Sigmoid colon (tissue), 7 donors: ENCODE data around the gene ANKLE2. TPM values are rescaled to one million over a fixed set of nuclear protein-coding genes. Genes with fewer than 3 reads are reported as not detected.

Source experiments
- DNase-seq: peaks from one replicate; pipeline ENCODE4 v3.0.0-alpha.2; 2019
- H3K27ac ChIP-seq, 4 donors: fragments of 200-600 bp; sonication (generic); one replicate each; pipeline ENCODE4 v1.5.1; 2016 to 2019; ENCODE audit warnings: mild to moderate bottlenecking in 1 of 4
- H3K27me3 ChIP-seq, 3 donors: fragments of 200-600 bp; sonication (generic); one replicate each; pipeline ENCODE4 v1.5.1; 2019; ENCODE audit warnings: mild to moderate bottlenecking in 1 of 3
- H3K36me3 ChIP-seq, 4 donors: fragments of 200-600 bp; sonication (generic); one replicate each; pipeline ENCODE4 v1.5.1; 2016 to 2019
- H3K4me1 ChIP-seq, 4 donors: fragments of 200-600 bp; sonication (generic); one replicate each; pipeline ENCODE4 v1.5.1; 2017 to 2019
- H3K4me3 ChIP-seq, 4 donors: fragments of 200-600 bp; sonication (generic); one replicate each; pipeline ENCODE4 v1.5.1; 2017 to 2019; ENCODE audit warnings: mild to moderate bottlenecking in 2 of 4, moderate library complexity in 1 of 4
- H3K9me3 ChIP-seq, 4 donors: fragments of 200-600 bp in 3 of 4; sonication (generic) in 3 of 4; one replicate each; pipeline versions ENCODE4 v1.5.1 to v1.6.1; 2013 to 2019
- CTCF ChIP-seq, 4 experiments: fragments of 450-650 bp in 3 of 4; fragments of 200-600 bp in 1 of 4; IDR thresholded peaks; one replicate each; pipeline ENCODE4 v1.5.1; 2016 to 2019; ENCODE audit warnings: antibody characterized with exemption in 4 of 4, mild to moderate bottlenecking in 3 of 4, moderate library complexity in 2 of 4
- EP300 ChIP-seq, 4 donors: sonication (generic); formaldehyde crosslinking; IDR thresholded peaks; one replicate each; pipeline ENCODE4 v1.6.1; 2017; ENCODE audit warnings: antibody characterized with exemption in 4 of 4
- POLR2A ChIP-seq, 2 donors: fragments of 450-650 bp; IDR thresholded peaks; one replicate each; pipeline ENCODE4 v1.6.1; 2016; ENCODE audit warnings: antibody characterized with exemption in 2 of 2, mild to moderate bottlenecking in 2 of 2, moderate library complexity in 2 of 2
- POLR2AphosphoS5 ChIP-seq, 4 donors: sonication (generic); formaldehyde crosslinking; IDR thresholded peaks; one replicate each; pipeline ENCODE4 v1.6.1; 2017; ENCODE audit warnings: antibody characterized with exemption in 4 of 4
- whole genome bisulfite sequencing, 2 donors: extraction: QIAGEN DNeasy Blood & Tissue Kit; methylation state at CpG; one replicate each; pipeline ENCODE4 v1.1.7; 2013; 5-methylcytosine and 5-hydroxymethylcytosine counted together
- intact Hi-C: fragments of 100-400 bp; cut with DNase I; formaldehyde crosslinking; loops from one replicate; pipeline ENCODE4 v1.15.1; 2023
- polyA plus RNA-seq, 3 donors: library from polyadenylated mRNA; stranded (reverse); fragments of 200-250 nt; gene quantifications; one replicate each; pipeline ENCODE4 v1.2.3, GENCODE V29; 2013
- small RNA-seq, 3 donors: library from RNA; depleted of rRNA; stranded (forward); fragments of <200 nt; gene quantifications; one replicate each; pipeline ENCODE3, GENCODE V24; 2016
- total RNA-seq, 4 donors: library from RNA; depleted of rRNA; stranded (reverse); fragments of >200 nt; gene quantifications; one replicate each; pipeline ENCODE4 v1.1.0, GENCODE V29; 2016
- donor health status: healthy with polysubstance abuse.
- donor health status: Bipolar disorder and iron deficiency.
- donor health status: healthy.

ANKLE2 gene
- total and polyA plus RNA-seq, 7 donors, result 7.2 to 58.4 (median 35.9) TPM

GRCh38 chr12:132685400-132685799 lies 76.2 kb downstream of the ANKLE2 start:
- Histone ChIP-seq H3K4me1 (peaks cover 0 to 26% (median 15%) of the 10 kb centered on the region in 4 donors), H3K9me3 (no peaks in the 10 kb centered on the region), H3K36me3 (no peaks in the 10 kb centered on the region), H3K4me3 (no peak overlapping the region), H3K27me3 (no peaks in the 10 kb centered on the region), H3K27ac (no peak overlapping the region)
- DNase-seq, result no peak
- WGBS, 2 donors, result 71% methylated on average over 5 of the region's 5 CpGs
- TF ChIP-seq POLR2AphosphoS5 (IDR thresholded peaks at IDR 0.05) (no peak), EP300 (IDR thresholded peaks at IDR 0.05) (no peak), CTCF (IDR thresholded peaks at IDR 0.05) (no peak), POLR2A (IDR thresholded peaks at IDR 0.05) (no peak)
- intact Hi-C loops, result loop anchor here (10.0 kb wide), 1 partner anchor 219 kb away; no protein-coding TSS in a partner anchor

GRCh38 chr12:132677492-132677891 lies 84.1 kb downstream of the ANKLE2 start:
- Histone ChIP-seq H3K36me3 (peaks cover 3 to 71% (median 25%) of the 10 kb centered on the region in 4 donors), H3K4me3 (no peak overlapping the region), H3K4me1 (no peaks in the 10 kb centered on the region), H3K27me3 (no peaks in the 10 kb centered on the region), H3K9me3 (no peaks in the 10 kb centered on the region), H3K27ac (no peak overlapping the region)
- DNase-seq, result peak; percentile 17
- 83 to 90% methylated on average over 9 of the region's 9 CpGs for WGBS, 2 donors
- intact Hi-C loops, result no loop called here
- TF ChIP-seq POLR2AphosphoS5 (IDR thresholded peaks at IDR 0.05), result no peak
- no peak for TF ChIP-seq POLR2A (IDR thresholded peaks at IDR 0.05)
- no peak for TF ChIP-seq EP300 (IDR thresholded peaks at IDR 0.05)
- TF ChIP-seq CTCF (IDR thresholded peaks at IDR 0.05), result no peak

- Histone ChIP-seq H3K9me3 (no peaks in the 10 kb centered on the region), H3K27me3 (no peaks in the 10 kb centered on the region), H3K4me1 (no peaks in the 10 kb centered on the region), H3K4me3 (no peak overlapping the region), H3K36me3 (peaks cover 9 to 83% (median 28%) of the 10 kb centered on the region in 4 donors), H3K27ac (no peak overlapping the region)
- TF ChIP-seq POLR2AphosphoS5 (IDR thresholded peaks at IDR 0.05), result no peak
- no peak for TF ChIP-seq POLR2A (IDR thresholded peaks at IDR 0.05)
- TF ChIP-seq EP300 (IDR thresholded peaks at IDR 0.05), result no peak
- TF ChIP-seq CTCF (IDR thresholded peaks at IDR 0.05), result no peak
- peak; percentile 18 for DNase-seq
- 90 to 96% methylated on average over 14 of the region's 14 CpGs for WGBS, 2 donors
- intact Hi-C loops, result no loop called here
Observed at GRCh38 chr12:132675757-132676432, 85.7 kb downstream of the ANKLE2 start.

Small RNA genes within 50 kb of the gene (small RNA-seq; reads per million reads assigned to genes)
- gene RNA5SP379, result 0 to 0.07 (median 0) reads per million in 3 donors

Other genes starting within 250 kb of the ANKLE2 start
- 1 to 10 TPM in 1 of 4 donors, under 1 TPM in 1, not detected in 2; 0.49 to 1.4 TPM for gene LRCOL1, start 151.2 kb downstream of the ANKLE2 start, total RNA-seq
- under 1 TPM in 1 of 3 donors, not detected in 2; 0.55 TPM for gene LRCOL1, start 151.2 kb downstream of the ANKLE2 start, polyA plus RNA-seq
- 1 to 10 TPM in 1 of 4 donors, under 1 TPM in 2, not detected in 1; 0.16 to 1.4 (median 0.36) TPM for gene P2RX2, start 143.1 kb downstream of the ANKLE2 start, total RNA-seq
- under 1 TPM in 2 of 3 donors, not detected in 1; 0.36 to 0.60 TPM for gene P2RX2, start 143.1 kb downstream of the ANKLE2 start, polyA plus RNA-seq
- 10 to 100 TPM; 12.5 to 37.4 (median 34.0) TPM for gene POLE, start 74.5 kb downstream of the ANKLE2 start, total RNA-seq
- gene POLE, start 74.5 kb downstream of the ANKLE2 start, polyA plus RNA-seq, result 10 to 100 TPM; 11.1 to 33.5 (median 15.6) TPM
- gene PXMP2, start 74.2 kb downstream of the ANKLE2 start, total RNA-seq, result 10 to 100 TPM; 19.4 to 46.4 (median 42.8) TPM
- 100 to 1,000 TPM in 1 of 3 donors, 10 to 100 TPM in 2; 41.6 to 127 (median 85.9) TPM for gene PXMP2, start 74.2 kb downstream of the ANKLE2 start, polyA plus RNA-seq
- gene PGAM5, start 51.0 kb downstream of the ANKLE2 start, total RNA-seq, result 10 to 100 TPM; 19.7 to 24.6 (median 23.7) TPM
- 10 to 100 TPM in 2 of 3 donors, 1 to 10 TPM in 1; 9.6 to 37.1 (median 19.9) TPM for gene PGAM5, start 51.0 kb downstream of the ANKLE2 start, polyA plus RNA-seq
- 10 to 100 TPM; 45.7 to 78.4 (median 56.2) TPM for gene GOLGA3, start 67.0 kb upstream of the ANKLE2 start, total RNA-seq
- gene GOLGA3, start 67.0 kb upstream of the ANKLE2 start, polyA plus RNA-seq, result 10 to 100 TPM in 2 of 3 donors, 1 to 10 TPM in 1; 9.6 to 38.0 (median 17.6) TPM
- 10 to 100 TPM; 21.4 to 52.3 (median 30.2) TPM for gene CHFR, start 125.8 kb upstream of the ANKLE2 start, total RNA-seq
- 10 to 100 TPM; 18.0 to 38.9 (median 20.3) TPM for gene CHFR, start 125.8 kb upstream of the ANKLE2 start, polyA plus RNA-seq
- gene ZNF605, start 194.5 kb upstream of the ANKLE2 start, total RNA-seq, result 10 to 100 TPM in 1 of 4 donors, 1 to 10 TPM in 3; 6.2 to 15.5 (median 8.3) TPM
- 1 to 10 TPM in 2 of 3 donors, under 1 TPM in 1; 0.92 to 4.5 (median 1.2) TPM for gene ZNF605, start 194.5 kb upstream of the ANKLE2 start, polyA plus RNA-seq
- 10 to 100 TPM in 1 of 4 donors, 1 to 10 TPM in 3; 7.9 to 10.8 (median 9.2) TPM for gene ZNF26, start 224.5 kb upstream of the ANKLE2 start, total RNA-seq
- 1 to 10 TPM in 2 of 3 donors, under 1 TPM in 1; 0.69 to 5.5 (median 1.8) TPM for gene ZNF26, start 224.5 kb upstream of the ANKLE2 start, polyA plus RNA-seq